Body of pancreas (tissue), 4 donors: Measurements from ENCODE around the gene AMHR2.
A peak's percentile ranks its signal among the peaks of the same experiment; 100 is the strongest.

ENCODE experiments used
- POLR2A ChIP-seq, 3 donors: fragments of 450-650 bp; IDR thresholded peaks; one replicate each; pipeline ENCODE4 v1.6.1; 2016; ENCODE audit warnings: antibody characterized with exemption in 3 of 3, mild to moderate bottlenecking in 2 of 3
- TF ChIP-seq, protein P1 (sequence below), 7 experiments: fragments of 450-650 bp in 4 of 7; fragments of 200-600 bp in 3 of 7; sonication (generic) in 3 of 7; IDR thresholded peaks; one replicate each; pipeline ENCODE4 v1.5.1; 2016 to 2019; ENCODE audit warnings: antibody characterized with exemption in 7 of 7

- TF ChIP-seq, protein P1, sequence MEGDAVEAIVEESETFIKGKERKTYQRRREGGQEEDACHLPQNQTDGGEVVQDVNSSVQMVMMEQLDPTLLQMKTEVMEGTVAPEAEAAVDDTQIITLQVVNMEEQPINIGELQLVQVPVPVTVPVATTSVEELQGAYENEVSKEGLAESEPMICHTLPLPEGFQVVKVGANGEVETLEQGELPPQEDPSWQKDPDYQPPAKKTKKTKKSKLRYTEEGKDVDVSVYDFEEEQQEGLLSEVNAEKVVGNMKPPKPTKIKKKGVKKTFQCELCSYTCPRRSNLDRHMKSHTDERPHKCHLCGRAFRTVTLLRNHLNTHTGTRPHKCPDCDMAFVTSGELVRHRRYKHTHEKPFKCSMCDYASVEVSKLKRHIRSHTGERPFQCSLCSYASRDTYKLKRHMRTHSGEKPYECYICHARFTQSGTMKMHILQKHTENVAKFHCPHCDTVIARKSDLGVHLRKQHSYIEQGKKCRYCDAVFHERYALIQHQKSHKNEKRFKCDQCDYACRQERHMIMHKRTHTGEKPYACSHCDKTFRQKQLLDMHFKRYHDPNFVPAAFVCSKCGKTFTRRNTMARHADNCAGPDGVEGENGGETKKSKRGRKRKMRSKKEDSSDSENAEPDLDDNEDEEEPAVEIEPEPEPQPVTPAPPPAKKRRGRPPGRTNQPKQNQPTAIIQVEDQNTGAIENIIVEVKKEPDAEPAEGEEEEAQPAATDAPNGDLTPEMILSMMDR (IDR thresholded peaks at IDR 0.05), result peak in 6 of 7 experiments; percentile 12 to 59 (median 43)
- no peak for TF ChIP-seq POLR2A (IDR thresholded peaks at IDR 0.05)
Measured at GRCh38 chr12:53381731-53382630, 41.7 kb upstream of the AMHR2 start.
